CD4-positive, alpha-beta T cell treated with Interleukin-10 for 1 hour (primary cell): ENCODE measurements around the gene HLA-G.
"Not testable (repeated sequence)": the region's sequence is repeated elsewhere in the genome, so short reads cannot be mapped to it uniquely, and the experiment has no call there.

Experiments used
- DNase-seq: peaks from one replicate; pipeline ENCODE4 v3.0.0-alpha.2; 2020

The HLA-G gene

GRCh38 chr6:29827579-29828470 lies at the start of gene HLA-G:
HLA-G (plus strand) TSS chr6:29827825; CDS start chr6:29827845, 20 bp downstream.
- no peak for DNase-seq

GRCh38 chr6:29780019-29780698 lies 47.5 kb upstream of the HLA-G start:
- not testable (repeated sequence) for DNase-seq

GRCh38 chr6:29789176-29789575 lies 38.4 kb upstream of the HLA-G start:
- no peak for DNase-seq

- DNase-seq = no peak
These were observed 37.0 kb upstream of the HLA-G start for GRCh38 chr6:29790626-29791025.

- no peak for DNase-seq
These were observed 36.5 kb upstream of the HLA-G start for GRCh38 chr6:29791162-29791561.

DNA sequence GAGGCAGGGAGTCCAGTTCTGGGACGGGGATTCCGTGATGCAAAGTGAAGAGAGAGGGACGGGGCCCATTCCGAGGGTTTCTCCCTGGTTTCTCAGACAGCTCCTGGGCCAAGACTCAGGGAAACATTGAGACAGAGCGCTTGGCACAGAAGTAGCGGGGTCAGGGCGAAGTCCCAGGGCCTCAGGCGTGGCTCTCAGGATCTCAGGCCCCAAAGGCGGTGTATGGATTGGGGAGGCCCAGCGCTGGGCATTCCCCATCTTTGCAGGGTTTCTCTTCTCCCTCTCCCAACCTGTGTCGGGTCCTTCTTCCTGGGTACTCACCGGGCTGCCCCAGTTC lies 35.9 kb upstream of the HLA-G start:
- DNase-seq = no peak

DNA sequence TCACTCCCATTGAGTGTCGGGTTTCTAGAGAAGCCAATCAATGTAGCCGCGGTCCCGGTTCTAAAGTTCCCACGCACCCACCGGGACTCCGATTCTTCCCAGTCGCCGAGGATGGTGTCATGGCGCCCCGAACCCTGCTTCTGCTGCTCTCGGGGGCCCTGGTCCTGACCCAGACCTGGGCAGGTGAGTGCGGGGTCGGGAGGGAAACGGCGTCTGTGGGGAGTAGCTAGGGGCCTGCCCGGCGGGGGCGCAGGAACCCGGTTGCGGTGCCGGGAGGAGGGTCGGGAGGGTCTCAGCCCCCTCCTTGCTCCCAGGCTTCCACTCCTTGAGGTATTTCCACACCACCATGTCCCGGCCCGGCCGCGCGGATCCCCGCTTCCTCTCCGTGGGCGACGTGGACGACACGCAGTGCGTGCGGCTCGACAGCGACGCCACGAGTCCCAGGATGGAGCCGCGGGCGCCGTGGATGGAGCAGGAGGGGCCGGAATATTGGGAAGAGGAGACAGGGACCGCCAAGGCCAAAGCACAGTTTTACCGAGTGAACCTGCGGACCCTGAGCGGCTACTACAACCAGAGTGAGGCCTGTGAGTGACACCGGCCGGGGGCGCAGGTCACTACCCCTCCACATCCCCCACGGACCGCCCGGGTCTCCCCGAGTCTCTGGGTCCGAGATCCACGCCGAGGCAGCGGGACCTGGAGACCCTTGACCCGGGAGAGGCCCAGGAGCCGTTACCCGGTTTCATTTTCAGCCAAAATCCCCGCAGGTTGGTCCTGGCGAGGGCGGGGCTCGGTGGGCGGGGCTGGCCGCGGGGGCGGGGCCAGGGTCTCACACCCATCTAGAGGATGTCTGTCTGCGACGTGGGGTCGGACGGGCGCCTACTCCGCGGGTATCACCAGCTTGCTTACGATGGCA lies 35.2 kb upstream of the HLA-G start:
- peak; percentile 87 for DNase-seq

- no peak for DNase-seq
These were observed 34.6 kb upstream of the HLA-G start for GRCh38 chr6:29793036-29793356.

GRCh38 chr6:29793796-29794195 lies 33.8 kb upstream of the HLA-G start:
- no peak for DNase-seq

GRCh38 chr6:29796026-29796425 lies 31.6 kb upstream of the HLA-G start:
- DNase-seq = no peak

- no peak for DNase-seq
These were observed 30.5 kb upstream of the HLA-G start for GRCh38 chr6:29797135-29797534.

DNA sequence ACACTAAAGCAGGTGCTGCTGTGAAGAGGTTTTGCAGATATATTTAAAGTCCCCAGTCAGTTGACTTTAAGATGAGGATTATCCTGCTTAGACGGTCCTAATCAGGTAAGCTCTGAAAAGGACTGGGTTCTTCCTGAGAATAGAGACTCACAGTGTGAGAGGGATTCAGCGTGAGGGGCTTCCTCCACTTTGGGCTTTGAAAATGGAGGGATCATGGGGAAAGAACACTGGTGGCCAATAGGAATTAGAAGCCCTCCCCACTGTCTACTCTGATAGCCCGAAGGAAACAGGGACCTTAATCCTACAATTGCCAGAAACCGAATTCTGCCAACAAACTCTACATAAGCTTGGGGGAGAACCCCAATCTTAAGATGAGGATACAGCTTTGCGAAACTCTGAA lies 29.7 kb upstream of the HLA-G start:
- DNase-seq = no peak

GRCh38 chr6:29800254-29800653 lies 27.4 kb upstream of the HLA-G start:
- no peak for DNase-seq

DNA sequence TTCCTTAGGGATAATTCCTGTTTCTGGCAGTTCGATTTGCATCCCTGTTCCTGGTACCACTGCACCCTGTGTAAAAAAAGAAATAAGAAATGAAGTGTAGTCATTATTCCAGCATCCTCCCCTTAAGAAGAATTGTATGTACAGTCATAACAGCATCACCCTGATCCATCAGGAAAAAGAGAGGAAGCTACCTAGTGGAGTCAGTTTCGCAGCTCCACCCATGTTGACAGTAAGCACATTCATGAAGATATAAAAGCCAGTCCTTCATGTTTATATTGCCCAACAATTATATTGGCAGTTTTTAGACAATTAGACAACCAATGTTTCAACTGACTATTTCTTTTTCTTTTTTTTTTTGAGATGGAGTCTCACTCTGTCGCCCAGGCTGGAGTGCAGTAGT lies 21.2 kb upstream of the HLA-G start:
- no peak for DNase-seq

GRCh38 chr6:29809249-29809648 lies 18.4 kb upstream of the HLA-G start:
- no peak for DNase-seq

DNA sequence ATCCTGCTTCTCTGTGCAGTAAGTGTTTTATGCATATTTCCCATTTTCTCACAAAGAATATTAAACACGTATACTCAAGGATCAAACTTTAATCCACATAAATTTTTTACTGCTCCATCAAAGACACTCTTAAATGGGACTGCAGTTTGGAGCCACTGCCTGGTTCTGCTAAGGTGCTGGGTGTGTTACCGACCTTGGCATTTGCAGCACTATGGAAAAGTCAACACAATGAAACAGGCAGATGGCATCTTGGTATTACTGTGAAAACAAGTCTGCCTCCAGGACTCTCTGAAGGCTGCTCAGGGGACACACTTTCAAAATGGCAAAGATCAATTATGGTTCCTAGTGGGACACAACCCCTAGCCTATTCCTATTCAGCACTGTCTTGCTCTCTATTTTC lies 17.3 kb upstream of the HLA-G start:
- DNase-seq = no peak

GRCh38 chr6:29811377-29811776 lies 16.2 kb upstream of the HLA-G start:
- no peak for DNase-seq

GRCh38 chr6:29813066-29813465 lies 14.6 kb upstream of the HLA-G start:
- DNase-seq = no peak

GRCh38 chr6:29813809-29814208 lies 13.8 kb upstream of the HLA-G start:
- DNase-seq = no peak

- no peak for DNase-seq
These were observed 13.1 kb upstream of the HLA-G start for GRCh38 chr6:29814379-29815117.

- no peak for DNase-seq
These were observed 12.4 kb upstream of the HLA-G start for GRCh38 chr6:29815118-29815750.

GRCh38 chr6:29816030-29816429 lies 11.6 kb upstream of the HLA-G start:
- DNase-seq = no peak
